ENCODE data around the gene COG7. TPM values are rescaled to one million over a fixed set of nuclear protein-coding genes. Genes with fewer than 3 reads are reported as not detected.
A peak's percentile ranks its signal among the peaks of the same experiment; 100 is the strongest.
"Not testable (repeated sequence)": the region's sequence is repeated elsewhere in the genome, so short reads cannot be mapped to it uniquely, and the experiment has no call there.

COG7 gene
- total RNA-seq, 2 donors from 2014 or later = 23.6 to 24.3 TPM

GRCh38 chr16:23369416-23369815 lies 83.6 kb downstream of the COG7 start:
- Mint-ChIP-seq H3K4me3 (no peak overlapping the region), H3K27ac (no peak overlapping the region), H3K27me3 (ENCODE audit: low read depth) (peaks cover 7% of the 10 kb centered on the region), H3K36me3 (ENCODE audit: insufficient read depth in 2 of 2) (no peaks in the 10 kb centered on the region), H3K4me1 (ENCODE audit: low read depth) (peaks cover 10% of the 10 kb centered on the region), H3K9me3 (no peaks in the 10 kb centered on the region)
- no peak for ATAC-seq (replicated peaks in 1 of 2)
- DNase-seq = no peak

GRCh38 chr16:23368469-23368868 lies 84.5 kb downstream of the COG7 start:
- ATAC-seq (replicated peaks in 1 of 2) = no peak
- Mint-ChIP-seq H3K4me3 (no peak overlapping the region), H3K27me3 (ENCODE audit: low read depth) (peaks cover 7% of the 10 kb centered on the region)

GRCh38 chr16:23367988-23368387 lies 85.0 kb downstream of the COG7 start:
- Mint-ChIP-seq H3K27ac (no peak overlapping the region), H3K27me3 (ENCODE audit: low read depth) (peaks cover 7% of the 10 kb centered on the region), H3K9me3 (no peaks in the 10 kb centered on the region), H3K4me3 (no peak overlapping the region), H3K4me1 (ENCODE audit: low read depth) (peaks cover 10% of the 10 kb centered on the region), H3K36me3 (ENCODE audit: insufficient read depth in 2 of 2) (no peaks in the 10 kb centered on the region)
- ATAC-seq (replicated peaks in 1 of 2) (no peak), DNase-seq (no peak)

More at GRCh38 chr16:23368469-23368868, 84.5 kb downstream of the COG7 start:
- Mint-ChIP-seq H3K36me3 (ENCODE audit: insufficient read depth in 2 of 2) (no peaks in the 10 kb centered on the region), H3K4me1 (ENCODE audit: low read depth) (peaks cover 10% of the 10 kb centered on the region), H3K9me3 (no peaks in the 10 kb centered on the region), H3K27ac (no peak overlapping the region)
- DNase-seq = no peak

GRCh38 chr16:23367564-23367963 lies 85.4 kb downstream of the COG7 start:
- no peak overlapping the region for H3K27ac Mint-ChIP-seq
- no peak for ATAC-seq (replicated peaks in 1 of 2)
- H3K9me3 Mint-ChIP-seq = no peaks in the 10 kb centered on the region
- H3K4me1 Mint-ChIP-seq (ENCODE audit: low read depth) = peaks cover 10% of the 10 kb centered on the region
- no peaks in the 10 kb centered on the region for H3K36me3 Mint-ChIP-seq (ENCODE audit: insufficient read depth in 2 of 2)
- peaks cover 7% of the 10 kb centered on the region for H3K27me3 Mint-ChIP-seq (ENCODE audit: low read depth)
- H3K4me3 Mint-ChIP-seq = no peak overlapping the region
- DNase-seq = no peak

GRCh38 chr16:23366341-23366740 lies 86.6 kb downstream of the COG7 start:
- H3K36me3 Mint-ChIP-seq (ENCODE audit: insufficient read depth in 2 of 2); H3K27me3 Mint-ChIP-seq (ENCODE audit: low read depth); H3K4me1 Mint-ChIP-seq (ENCODE audit: low read depth); DNase-seq; H3K9me3 Mint-ChIP-seq; H3K27ac Mint-ChIP-seq; H3K4me3 Mint-ChIP-seq; ATAC-seq (replicated peaks in 1 of 2): not testable (repeated sequence)

GRCh38 chr16:23365602-23366240 lies 87.3 kb downstream of the COG7 start:
- H3K4me3 Mint-ChIP-seq = no peak overlapping the region
- DNase-seq = no peak
- ATAC-seq (replicated peaks in 1 of 2) = peak; percentile 29 to 45
- H3K4me1 Mint-ChIP-seq (ENCODE audit: low read depth) = peaks cover 10% of the 10 kb centered on the region
- H3K27ac Mint-ChIP-seq = no peak overlapping the region
- H3K9me3 Mint-ChIP-seq = no peaks in the 10 kb centered on the region
- peaks cover 6% of the 10 kb centered on the region for H3K27me3 Mint-ChIP-seq (ENCODE audit: low read depth)
- no peaks in the 10 kb centered on the region for H3K36me3 Mint-ChIP-seq (ENCODE audit: insufficient read depth in 2 of 2)

GRCh38 chr16:23362460-23363317 lies 90.3 kb downstream of the COG7 start:
- H3K27ac Mint-ChIP-seq = no peak overlapping the region
- H3K27me3 Mint-ChIP-seq (ENCODE audit: low read depth) = no peaks in the 10 kb centered on the region
- DNase-seq = no peak
- ATAC-seq (replicated peaks in 1 of 2) = no peak
- no peak overlapping the region for H3K4me3 Mint-ChIP-seq
- no peaks in the 10 kb centered on the region for H3K9me3 Mint-ChIP-seq
- H3K36me3 Mint-ChIP-seq (ENCODE audit: insufficient read depth in 2 of 2) = no peaks in the 10 kb centered on the region
- H3K4me1 Mint-ChIP-seq (ENCODE audit: low read depth) = peaks cover 10% of the 10 kb centered on the region

- DNase-seq = no peak
- no peak overlapping the region for H3K27ac Mint-ChIP-seq
- no peaks in the 10 kb centered on the region for H3K4me1 Mint-ChIP-seq (ENCODE audit: low read depth)
- no peak overlapping the region for H3K4me3 Mint-ChIP-seq
- no peak for ATAC-seq (replicated peaks in 1 of 2)
- H3K9me3 Mint-ChIP-seq = no peaks in the 10 kb centered on the region
- no peaks in the 10 kb centered on the region for H3K27me3 Mint-ChIP-seq (ENCODE audit: low read depth)
- H3K36me3 Mint-ChIP-seq (ENCODE audit: insufficient read depth in 2 of 2) = no peaks in the 10 kb centered on the region
These were observed 93.8 kb downstream of the COG7 start for GRCh38 chr16:23359092-23359760.

GRCh38 chr16:23357761-23358290 lies 95.2 kb downstream of the COG7 start:
- H3K4me1 Mint-ChIP-seq (ENCODE audit: low read depth) = no peaks in the 10 kb centered on the region
- no peak overlapping the region for H3K27ac Mint-ChIP-seq
- H3K9me3 Mint-ChIP-seq = no peaks in the 10 kb centered on the region
- H3K36me3 Mint-ChIP-seq (ENCODE audit: insufficient read depth in 2 of 2) = no peaks in the 10 kb centered on the region
- ATAC-seq (replicated peaks in 1 of 2) (no peak), DNase-seq (no peak)
- H3K4me3 Mint-ChIP-seq = no peak overlapping the region
- H3K27me3 Mint-ChIP-seq (ENCODE audit: low read depth) = no peaks in the 10 kb centered on the region

- H3K27me3 Mint-ChIP-seq (ENCODE audit: low read depth) = no peaks in the 10 kb centered on the region
- no peak overlapping the region for H3K4me3 Mint-ChIP-seq
- no peak overlapping the region for H3K27ac Mint-ChIP-seq
- ATAC-seq (replicated peaks in 1 of 2) = no peak
- H3K4me1 Mint-ChIP-seq (ENCODE audit: low read depth) = no peaks in the 10 kb centered on the region
- peaks cover 0 to 1% of the 10 kb centered on the region in 2 donors for H3K9me3 Mint-ChIP-seq
- no peaks in the 10 kb centered on the region for H3K36me3 Mint-ChIP-seq (ENCODE audit: insufficient read depth in 2 of 2)
- no peak for DNase-seq
These were observed 96.0 kb downstream of the COG7 start for GRCh38 chr16:23356941-23357340.

- H3K27ac Mint-ChIP-seq = no peak overlapping the region
- H3K9me3 Mint-ChIP-seq = peaks cover 0 to 1% of the 10 kb centered on the region in 2 donors
- H3K27me3 Mint-ChIP-seq (ENCODE audit: low read depth) = no peaks in the 10 kb centered on the region
- no peak overlapping the region for H3K4me3 Mint-ChIP-seq
- no peaks in the 10 kb centered on the region for H3K4me1 Mint-ChIP-seq (ENCODE audit: low read depth)
- H3K36me3 Mint-ChIP-seq (ENCODE audit: insufficient read depth in 2 of 2) = no peaks in the 10 kb centered on the region
- ATAC-seq (replicated peaks in 1 of 2) (no peak), DNase-seq (no peak)
These were observed 97.8 kb downstream of the COG7 start for GRCh38 chr16:23355106-23355670.

GRCh38 chr16:23354246-23354645 lies 98.7 kb downstream of the COG7 start:
- Mint-ChIP-seq H3K36me3 (ENCODE audit: insufficient read depth in 2 of 2) (no peaks in the 10 kb centered on the region), H3K27me3 (ENCODE audit: low read depth) (no peaks in the 10 kb centered on the region), H3K27ac (no peak overlapping the region), H3K4me3 (no peak overlapping the region), H3K4me1 (ENCODE audit: low read depth) (no peaks in the 10 kb centered on the region), H3K9me3 (peaks cover 0 to 1% of the 10 kb centered on the region in 2 donors)
- DNase-seq (no peak), ATAC-seq (replicated peaks in 1 of 2) (no peak)

- Mint-ChIP-seq H3K27ac (no peak overlapping the region), H3K27me3 (ENCODE audit: low read depth) (peaks cover 5% of the 10 kb centered on the region), H3K4me1 (ENCODE audit: low read depth) (no peaks in the 10 kb centered on the region), H3K4me3 (no peak overlapping the region), H3K36me3 (ENCODE audit: insufficient read depth in 2 of 2) (no peaks in the 10 kb centered on the region), H3K9me3 (peaks cover 0 to 1% of the 10 kb centered on the region in 2 donors)
- no peak for DNase-seq
- no peak for ATAC-seq (replicated peaks in 1 of 2)
These were observed 99.5 kb downstream of the COG7 start for GRCh38 chr16:23353440-23353839.

Measured in activated T-cell treated with anti-CD3 and anti-CD28 coated beads, Interleukin-2, amount 50 U/mL, for 72 hours (primary cell).